ENCODE measurements around the gene CCDC127.

Gene CCDC127

GRCh38 chr5:190366-191035 lies 27.5 kb downstream of the CCDC127 start:
- DNase-seq (ENCODE audit: low read depth, low spot score): no peak

DNA sequence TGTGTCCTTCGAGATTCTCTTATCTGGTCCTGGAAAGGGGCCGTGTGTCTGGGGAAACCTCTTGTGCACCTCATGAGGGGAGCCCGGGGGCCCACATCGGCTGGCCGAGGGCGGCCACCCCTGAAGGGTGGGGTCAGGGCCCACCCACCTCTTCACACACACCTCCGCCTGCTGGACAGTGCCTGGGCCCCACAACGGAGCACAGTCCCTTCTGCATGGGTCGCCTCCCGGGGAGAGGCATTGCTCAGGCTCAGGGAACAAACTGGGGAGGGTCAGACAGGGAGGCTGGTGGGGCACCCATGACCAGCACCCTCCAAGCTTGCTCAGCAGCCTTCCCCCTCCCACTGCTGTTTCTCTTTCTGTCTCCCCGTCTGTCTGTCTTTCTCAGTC lies 28.0 kb downstream of the CCDC127 start:
- DNase-seq (ENCODE audit: low read depth, low spot score): no peak

GRCh38 chr5:189486-189885 lies 28.5 kb downstream of the CCDC127 start:
- DNase-seq (ENCODE audit: low read depth, low spot score): no peak

GRCh38 chr5:188488-189481 lies 29.2 kb downstream of the CCDC127 start:
- DNase-seq (ENCODE audit: low read depth, low spot score): peak; percentile 65

DNA sequence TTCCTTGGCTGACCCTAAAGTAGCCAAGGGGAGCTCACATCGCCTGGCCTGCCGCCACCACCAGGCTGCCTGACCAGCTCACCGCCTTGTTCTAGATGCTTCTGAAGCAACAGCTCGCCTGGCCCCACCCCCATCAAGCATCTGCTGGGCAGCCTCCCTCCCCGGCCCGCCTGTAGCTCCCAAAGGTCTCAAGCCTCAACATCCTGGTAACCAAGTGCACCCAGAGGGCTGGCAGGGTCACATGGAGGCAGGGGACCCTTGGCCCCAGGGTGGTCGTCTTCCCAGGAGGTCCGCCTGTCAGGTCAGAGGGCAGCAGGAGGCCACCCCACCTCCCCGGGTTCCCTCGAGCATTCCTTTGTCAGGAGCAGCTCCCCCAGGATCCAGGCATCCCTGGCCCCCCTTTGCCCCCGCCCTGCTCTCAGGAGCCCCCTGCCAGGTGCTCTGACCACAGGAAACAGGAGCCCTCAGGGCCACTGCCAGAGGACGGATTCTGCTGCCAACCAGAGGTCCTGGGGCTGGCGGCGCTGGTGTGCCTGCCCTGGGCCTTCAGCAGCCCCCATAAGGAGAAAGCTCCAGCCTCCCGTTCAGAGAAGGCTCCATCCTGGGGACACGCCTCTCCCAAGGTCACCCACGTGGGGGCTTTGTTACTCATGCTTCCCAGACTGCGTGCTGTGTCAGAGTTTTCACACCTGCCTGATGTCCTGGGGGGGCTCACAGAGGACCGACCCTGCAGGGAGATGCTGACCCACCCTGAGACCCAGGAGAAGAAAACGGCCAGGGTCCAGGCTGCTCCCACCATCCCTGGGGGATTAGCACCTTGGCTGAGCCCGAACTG lies 30.1 kb downstream of the CCDC127 start:
- no peak for DNase-seq (ENCODE audit: low read depth, low spot score)

DNA sequence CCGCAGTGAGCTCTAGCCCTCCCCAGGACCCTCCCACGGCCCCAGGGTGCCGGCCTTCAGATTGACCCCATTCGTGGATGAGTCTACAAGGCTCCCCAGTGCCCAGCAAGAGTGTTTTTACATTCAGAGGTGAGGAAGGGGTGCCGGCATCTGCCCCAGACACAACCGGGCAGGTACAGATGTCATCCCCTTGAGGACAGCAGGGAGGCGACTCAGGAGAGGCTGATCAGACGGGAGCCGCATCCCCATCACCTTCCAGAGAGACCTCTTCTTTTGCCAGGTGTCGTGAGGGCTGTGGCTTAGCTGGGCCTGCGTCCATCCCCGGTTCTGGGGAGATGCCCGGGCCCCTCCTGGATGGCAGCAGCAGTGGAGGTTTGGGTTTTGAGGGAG lies 30.9 kb downstream of the CCDC127 start:
- no peak for DNase-seq (ENCODE audit: low read depth, low spot score)

DNA sequence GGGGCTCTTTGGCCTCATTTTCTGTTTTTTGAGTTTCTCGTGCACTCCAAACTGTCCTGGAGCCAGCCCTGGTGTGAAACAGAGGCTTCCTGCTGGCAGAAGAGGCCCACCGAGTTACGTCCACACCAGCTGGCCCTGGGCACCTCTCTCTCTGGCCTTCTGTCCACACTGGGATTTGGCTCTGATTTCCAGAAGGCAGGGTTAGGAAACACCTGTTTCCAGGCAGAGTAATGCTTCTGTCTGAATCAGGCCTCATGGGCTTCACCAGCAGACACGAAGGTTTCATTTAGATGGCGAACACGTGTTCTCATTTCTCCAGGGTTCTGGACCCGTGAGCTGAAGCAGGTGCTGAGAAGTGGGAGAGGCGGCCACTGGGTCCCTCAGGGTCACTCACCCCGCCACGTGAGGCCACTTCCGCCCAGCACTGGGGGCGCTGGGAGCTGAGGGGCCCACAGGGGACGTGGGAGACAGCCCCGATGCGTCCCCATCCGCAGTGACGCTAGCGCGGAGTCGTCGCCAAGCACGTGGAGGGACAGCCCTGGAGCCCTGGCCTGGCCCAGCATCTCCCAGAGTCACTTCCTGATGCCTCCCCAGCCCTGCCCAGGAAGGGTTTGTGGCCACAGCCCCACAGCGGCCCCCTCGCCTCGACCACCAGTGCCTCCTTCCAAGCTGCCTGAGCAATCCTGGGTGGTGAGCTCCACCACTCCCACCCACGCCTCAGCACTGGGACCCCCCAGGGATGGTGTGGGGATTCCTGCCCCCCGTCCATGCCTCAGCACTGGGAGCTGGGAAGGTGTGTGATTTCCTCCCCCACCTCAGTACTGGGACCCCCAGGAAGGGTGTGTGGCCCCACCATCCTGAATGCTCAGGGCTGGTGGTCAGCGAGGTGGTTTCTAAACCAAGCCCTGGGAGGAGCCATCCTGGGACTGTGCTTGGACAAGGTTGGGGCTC lies 31.6 kb downstream of the CCDC127 start:
- DNase-seq (ENCODE audit: low read depth, low spot score): no peak

GRCh38 chr5:185095-186070 lies 32.6 kb downstream of the CCDC127 start:
- DNase-seq (ENCODE audit: low read depth, low spot score): no peak

- no peak for DNase-seq (ENCODE audit: low read depth, low spot score)
These were observed 33.5 kb downstream of the CCDC127 start for GRCh38 chr5:184471-184870.

GRCh38 chr5:182126-182525 lies 35.8 kb downstream of the CCDC127 start:
- no peak for DNase-seq (ENCODE audit: low read depth, low spot score)

- DNase-seq (ENCODE audit: low read depth, low spot score): no peak
These were observed 36.4 kb downstream of the CCDC127 start for GRCh38 chr5:181566-181965.

DNA sequence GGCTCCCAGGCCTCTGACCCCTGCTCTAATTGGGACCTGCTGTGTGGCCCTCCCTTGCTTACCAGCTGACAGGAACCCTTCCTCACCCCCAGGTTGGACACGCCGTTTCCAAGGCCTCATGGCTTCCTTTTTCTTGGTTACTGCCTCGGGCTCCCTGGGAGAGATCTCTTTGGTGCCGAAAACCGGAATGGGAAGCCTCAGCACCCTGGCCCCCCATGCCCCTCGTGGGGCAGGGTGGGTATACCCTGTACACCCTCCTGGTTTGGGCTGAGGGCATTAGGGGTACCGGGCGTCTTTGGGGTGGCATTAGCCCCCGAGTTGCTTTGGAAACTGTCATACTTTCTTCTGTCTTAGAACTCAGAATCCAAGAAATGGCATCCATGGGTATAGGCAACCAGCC lies 36.8 kb downstream of the CCDC127 start:
- DNase-seq (ENCODE audit: low read depth, low spot score): no peak

- no peak for DNase-seq (ENCODE audit: low read depth, low spot score)
These were observed 37.6 kb downstream of the CCDC127 start for GRCh38 chr5:180286-180918.

DNA sequence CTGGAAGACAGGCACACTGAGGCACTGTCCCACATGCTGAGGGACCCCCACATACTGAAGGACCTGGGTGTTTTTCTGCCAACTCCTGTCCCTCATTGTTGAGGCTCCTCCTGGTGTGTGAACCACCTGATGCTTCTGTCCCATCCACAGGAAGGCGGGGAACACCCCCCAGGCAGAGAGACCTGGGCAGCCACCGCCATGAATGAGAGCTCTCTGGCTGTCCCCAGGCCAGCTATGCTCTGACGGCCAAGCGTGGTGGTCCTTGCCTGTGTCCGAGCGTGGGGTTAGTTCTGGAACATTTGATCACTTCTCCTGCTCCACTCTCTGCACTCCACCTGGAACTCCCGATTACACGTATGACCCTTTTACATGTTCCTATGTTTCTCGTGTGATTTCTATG lies 38.6 kb downstream of the CCDC127 start:
- DNase-seq (ENCODE audit: low read depth, low spot score): no peak

DNA sequence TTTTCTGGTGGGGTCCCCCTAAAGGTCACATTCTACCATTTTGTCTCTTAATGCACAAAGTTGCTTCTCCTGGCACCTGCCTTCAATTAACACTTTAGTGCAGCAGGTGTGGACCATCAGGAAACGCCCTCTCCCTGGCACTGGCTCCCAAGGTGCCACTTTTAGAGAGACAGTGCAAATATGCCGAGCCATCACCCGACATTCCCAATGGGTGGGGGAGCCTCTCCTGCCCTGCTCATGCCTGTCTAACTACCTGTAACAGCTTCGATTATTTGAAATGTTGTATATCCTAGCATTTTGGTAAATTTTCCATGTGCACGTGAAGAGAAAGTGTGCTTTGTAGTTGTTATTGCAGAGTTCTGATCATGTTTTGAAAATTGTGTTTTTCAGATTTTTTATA lies 39.8 kb downstream of the CCDC127 start:
- DNase-seq (ENCODE audit: low read depth, low spot score): no peak

DNA sequence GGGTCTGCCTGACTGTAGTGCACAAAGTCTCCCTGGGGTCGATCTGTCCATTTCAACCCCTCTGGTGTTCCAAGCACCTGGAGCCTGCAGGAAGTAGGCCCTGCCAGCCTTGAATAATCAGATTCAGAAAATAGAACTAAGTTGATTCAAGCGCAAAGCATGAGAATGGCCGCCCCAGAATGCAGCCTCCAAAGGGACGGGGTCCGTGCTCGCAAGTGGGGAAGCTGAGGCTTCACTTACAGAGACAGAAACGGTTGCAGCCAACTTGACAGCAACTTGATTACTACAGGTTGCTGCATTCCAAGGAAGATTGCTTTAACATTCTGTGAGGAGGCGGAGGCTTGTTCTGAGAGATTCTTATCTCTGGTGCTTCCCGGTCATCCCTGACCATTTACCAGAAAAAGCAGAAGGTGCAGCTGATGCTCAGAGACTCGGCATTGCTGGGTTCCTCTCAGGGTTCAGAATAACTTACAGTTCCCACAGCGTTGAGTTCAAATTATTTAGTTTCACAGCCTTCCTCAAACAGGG lies 41.6 kb downstream of the CCDC127 start:
- no peak for DNase-seq (ENCODE audit: low read depth, low spot score)

GRCh38 chr5:174876-175465 lies 43.0 kb downstream of the CCDC127 start:
- no peak for DNase-seq (ENCODE audit: low read depth, low spot score)

GRCh38 chr5:174291-174600 lies 43.7 kb downstream of the CCDC127 start:
- DNase-seq (ENCODE audit: low read depth, low spot score): no peak

Data from iPS DF 19.7 (cell line).